OCI-LY7 (cell line): ENCODE measurements around the gene PAWR.

ENCODE experiments used
- CTCF ChIP-seq: fragments of 200-600 bp; sonication (generic); conservative IDR thresholded peaks from 2 replicates; pipeline ENCODE4 v1.5.1; 2014; ENCODE audit warnings: mild to moderate bottlenecking, antibody characterized with exemption, low read length, moderate library complexity, mixed read lengths
- EZH2phosphoT487 ChIP-seq: fragments of 200-600 bp; sonication (generic); IDR thresholded peaks from 2 replicates; pipeline ENCODE4 v1.6.1; 2018; ENCODE audit warnings: low read depth, borderline replicate concordance, mild to moderate bottlenecking, mixed run types, antibody characterized with exemption, low read length, moderate library complexity, mixed read lengths

GRCh38 chr12:79552192-79552591, 138.6 kb downstream of the PAWR start:
- no peak for TF ChIP-seq CTCF
- TF ChIP-seq EZH2phosphoT487: no peak
